K562 (cell line): ENCODE measurements around the gene HOXB7. TPM values are rescaled to one million over a fixed set of nuclear protein-coding genes. Genes with fewer than 3 reads are reported as not detected.
A peak's percentile ranks its signal among the peaks of the same experiment; 100 is the strongest.

Experiments
- ATAC-seq: fragments of 200-7000 bp; cut with Tn5 transposase; 3 replicates; pipeline ENCODE4 v1.9.1; 2020; ENCODE audit warnings: moderate library complexity
- BruUV-seq: library from RNA; stranded (reverse); fragments of 400-500 nt; replicated peaks from 2 replicates; lab custom pipeline; 2021; lab: Mats Ljungman, UMichigan
- CTCF ChIA-PET: fragments of 300-600 bp; formaldehyde crosslinking; extraction: SDS; loops from one replicate; lab custom pipeline; 2021; ENCODE audit warnings: low intra/inter-chr PET ratio; lab: Yijun Ruan, JAX
- POLR2A ChIA-PET: fragments of 300-600, 350-650 bp; sonication (Branson Sonifier 250); formaldehyde crosslinking; extraction: SDS; loops from one replicate; lab custom pipeline; 2021; ENCODE audit warnings: antibody characterized with exemption, inconsistent platforms; lab: Yijun Ruan, JAX
- DNase-seq, 4 experiments: peaks; one replicate each; pipeline versions ENCODE4 v3.0.0 to v3.0.0-alpha.2; 2011 to 2018; ENCODE audit warnings: low spot score in 3 of 4, mixed read lengths in 3 of 4; ENCODE audit errors: extremely low read depth in 1 of 4
- FAIRE-seq: peaks from 2 replicates; lab custom pipeline; 2011; peaks lifted over from hg19 to GRCh38; lab: Jason Lieb, UNC
- H2AFZ ChIP-seq: 2 replicates; pipeline ENCODE4 v1.6.0; 2011; ENCODE audit warnings: low read depth, low read length, control low read depth, inconsistent platforms
- H3K27ac ChIP-seq: fragments of 200-600 bp; 3 replicates; pipeline ENCODE4 v1.8.0; 2011; ENCODE audit warnings: low read depth, mild to moderate bottlenecking, control low read depth, inconsistent platforms, low read length, moderate library complexity, mixed read lengths; ENCODE audit errors: extremely low read depth
- H3K27me3 ChIP-seq, 2 experiments: fragments of 300-600 bp in 1 of 2; 2 replicates in 1 of 2; 3 replicates in 1 of 2; pipeline versions ENCODE4 v1.6.0 to v1.8.0; 2011; ENCODE audit warnings: inconsistent platforms in 2 of 2, low read length in 2 of 2, mild to moderate bottlenecking in 1 of 2, mixed read lengths in 1 of 2, moderate library complexity in 1 of 2; ENCODE audit not compliant: control insufficient read depth in 2 of 2, insufficient read depth in 2 of 2
- H3K36me3 ChIP-seq: fragments of 300-600 bp; 3 replicates; pipeline ENCODE4 v1.8.0; 2011; ENCODE audit warnings: mild to moderate bottlenecking, low read length, inconsistent platforms; ENCODE audit not compliant: control insufficient read depth, insufficient read depth
- H3K4me1 ChIP-seq, 2 experiments: fragments of 200-600 bp in 1 of 2; replicated peaks in 1 of 2; 2 replicates in 1 of 2; 3 replicates in 1 of 2; pipeline versions ENCODE4 v1.5.1 to v1.8.0; 2011; ENCODE audit warnings: inconsistent platforms in 2 of 2, low read length in 2 of 2, mild to moderate bottlenecking in 1 of 2, mixed read lengths in 1 of 2, moderate library complexity in 1 of 2; ENCODE audit not compliant: control insufficient read depth in 2 of 2, insufficient read depth in 2 of 2
- H3K4me2 ChIP-seq: 2 replicates; pipeline ENCODE4 v1.6.1; 2011; ENCODE audit warnings: low read length, control low read depth, inconsistent platforms, mixed read lengths; ENCODE audit not compliant: insufficient read depth
- H3K4me3 ChIP-seq: fragments of 200-600 bp; sonication (generic), shearing (Covaris generic); 2 replicates; pipeline ENCODE4 v1.5.1; 2016; ENCODE audit warnings: control low read depth, inconsistent platforms
- H3K79me2 ChIP-seq: fragments of 200-600 bp; 3 replicates; pipeline ENCODE4 v1.8.0; 2011; ENCODE audit warnings: low read length, inconsistent platforms; ENCODE audit not compliant: control insufficient read depth, insufficient read depth
- H3K9ac ChIP-seq, 2 experiments: 2 replicates each; pipeline versions ENCODE4 v1.6.0 to v1.6.1; 2011; ENCODE audit warnings: low read depth in 2 of 2, low read length in 2 of 2, control low read depth in 1 of 2, inconsistent platforms in 1 of 2, mild to moderate bottlenecking in 1 of 2, mixed read lengths in 1 of 2; ENCODE audit not compliant: insufficient read depth in 1 of 2
- H3K9me1 ChIP-seq: one replicate; pipeline ENCODE4 v1.6.0; 2011; ENCODE audit warnings: inconsistent platforms, mild to moderate bottlenecking, low read length, moderate library complexity; ENCODE audit not compliant: control insufficient read depth, insufficient read depth
- H3K9me3 ChIP-seq: replicated peaks from 2 replicates; pipeline ENCODE4 v1.5.1; 2011; ENCODE audit warnings: low read depth, low read length, inconsistent platforms; ENCODE audit not compliant: control insufficient read depth, insufficient read depth
- H4K20me1 ChIP-seq: replicated peaks from 2 replicates; pipeline ENCODE4 v1.6.1; 2011; ENCODE audit warnings: low read length, inconsistent platforms, mixed read lengths; ENCODE audit not compliant: control insufficient read depth, insufficient read depth
- in situ Hi-C: fragments of 300-500 bp; cut with MboI; formaldehyde crosslinking; loops from 4 replicates; pipeline ENCODE4 v1.15.0; 2018; ENCODE audit warnings: inconsistent platforms, mixed read lengths
- intact Hi-C: fragments of 100-400 bp; cut with micrococcal nuclease; formaldehyde crosslinking; loops from 2 replicates; pipeline ENCODE4 v1.14.2; 2022
- polyA plus RNA-seq, 8 experiments: library from polyadenylated mRNA; depleted of rRNA in 4 of 8; stranded (reverse) in 5 of 8; unstranded in 3 of 8; fragments of >200 nt; fragmentation: Nextera tagmentation in 2 of 8; fragmentation: Illumina TruSeq in 1 of 8; extraction: Ambion mirVana in 2 of 8; extraction: Trizol in 1 of 8; gene quantifications; 2 replicates each; pipeline versions ENCODE4 v1.2.1 to v1.2.3, GENCODE V29; 2011 to 2014; ENCODE audit warnings: inconsistent platforms in 1 of 8, missing spikeins in 1 of 8
- total RNA-seq, 7 experiments: library from RNA; depleted of rRNA in 6 of 7; stranded (reverse); fragments of >200 nt in 6 of 7; fragmentation: Illumina TruSeq in 2 of 7; extraction: Trizol in 2 of 7; gene quantifications; 2 replicates each; pipeline versions ENCODE4 v1.2.1 to v1.2.3, GENCODE V29; 2011 to 2021; ENCODE audit warnings: low replicate concordance in 1 of 7
- TF ChIP-seq, protein P1 (sequence below): sonication (generic); formaldehyde crosslinking; IDR thresholded peaks from 2 replicates; pipeline ENCODE4 v1.8.1; 2023; ENCODE audit warnings: mild to moderate bottlenecking, missing genetic modification reagents

HOXB7 gene
- total and polyA plus RNA-seq, 9 of the 15 experiments (the other 6 are each of a cell fraction or from before 2014, with no cell fraction given): 5.5 to 16.7 (median 8.3) TPM

DNA sequence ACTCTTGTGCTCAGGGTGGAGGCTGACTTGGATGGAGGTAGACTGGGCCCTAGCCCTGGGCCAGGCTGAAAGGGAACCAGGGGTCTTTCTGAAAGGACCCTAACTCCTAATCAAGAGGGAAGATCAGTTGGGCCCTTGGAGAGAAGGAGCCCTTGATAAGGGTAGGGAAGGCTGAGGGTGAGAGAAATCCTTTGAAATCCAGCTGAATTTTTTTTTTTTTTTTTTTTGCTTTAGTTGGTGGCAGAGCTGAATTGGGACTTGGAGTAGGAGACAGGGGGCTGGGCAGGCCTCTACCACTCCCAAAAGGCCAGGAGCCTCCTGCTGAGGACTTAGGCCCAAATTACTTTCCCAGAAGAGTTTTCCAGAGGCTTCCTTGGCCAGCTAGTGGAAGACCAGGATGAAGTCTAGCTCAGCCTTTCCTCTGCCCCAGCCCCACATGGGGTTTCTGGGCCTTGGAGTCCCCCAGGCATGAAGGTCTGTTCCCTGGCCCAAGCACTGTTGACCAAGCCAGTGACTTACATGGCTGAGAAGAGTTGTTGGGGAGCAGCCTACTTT, 20.1 kb downstream of the HOXB7 start:
- TF ChIP-seq, protein P1, sequence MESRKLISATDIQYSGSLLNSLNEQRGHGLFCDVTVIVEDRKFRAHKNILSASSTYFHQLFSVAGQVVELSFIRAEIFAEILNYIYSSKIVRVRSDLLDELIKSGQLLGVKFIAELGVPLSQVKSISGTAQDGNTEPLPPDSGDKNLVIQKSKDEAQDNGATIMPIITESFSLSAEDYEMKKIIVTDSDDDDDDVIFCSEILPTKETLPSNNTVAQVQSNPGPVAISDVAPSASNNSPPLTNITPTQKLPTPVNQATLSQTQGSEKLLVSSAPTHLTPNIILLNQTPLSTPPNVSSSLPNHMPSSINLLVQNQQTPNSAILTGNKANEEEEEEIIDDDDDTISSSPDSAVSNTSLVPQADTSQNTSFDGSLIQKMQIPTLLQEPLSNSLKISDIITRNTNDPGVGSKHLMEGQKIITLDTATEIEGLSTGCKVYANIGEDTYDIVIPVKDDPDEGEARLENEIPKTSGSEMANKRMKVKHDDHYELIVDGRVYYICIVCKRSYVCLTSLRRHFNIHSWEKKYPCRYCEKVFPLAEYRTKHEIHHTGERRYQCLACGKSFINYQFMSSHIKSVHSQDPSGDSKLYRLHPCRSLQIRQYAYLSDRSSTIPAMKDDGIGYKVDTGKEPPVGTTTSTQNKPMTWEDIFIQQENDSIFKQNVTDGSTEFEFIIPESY (CRISPR knock-in tag): no peak
- POLR2A ChIA-PET: interaction anchor here (0.8 to 1.1 kb wide), 3 partner anchors 10 to 255 kb away, joined by 3 to 4 read pairs (median 3); partner anchors contain the start of gene HOXB9
- no peaks in the 10 kb centered on the region for H3K27me3 ChIP-seq
- peaks cover 9 to 33% of the 10 kb centered on the region in 2 experiments; a peak in 4 of 5 replicates for H3K4me1 ChIP-seq
- intact Hi-C loops (no loop called here), in situ Hi-C loops (loop anchor here (5.0 kb wide), 1 partner anchor 253 kb away; no protein-coding TSS in a partner anchor)
- ATAC-seq (no peak), FAIRE-seq (no peak), DNase-seq (no peak)
- H2AFZ ChIP-seq: no peak overlapping the region
- H3K4me3 ChIP-seq: no peak overlapping the region
- H3K9me1 ChIP-seq: no peaks in the 10 kb centered on the region
- H3K4me2 ChIP-seq: no peak overlapping the region
- CTCF ChIA-PET: interaction anchor here (0.9 kb wide), 1 partner anchor 255 kb away, joined by 3 read pairs; no protein-coding TSS in a partner anchor
- no peaks in the 10 kb centered on the region for H4K20me1 ChIP-seq
- no peak overlapping the region for H3K27ac ChIP-seq
- peak overlapping the region in 1 of 2 experiments; percentile 27; a peak in 1 of 4 replicates for H3K9ac ChIP-seq
- no TSS peak for BruUV-seq
- no peaks in the 10 kb centered on the region; the same call in 2 of the 3 replicates for H3K36me3 ChIP-seq
- H3K9me3 ChIP-seq: no peaks in the 10 kb centered on the region
- no peaks in the 10 kb centered on the region for H3K79me2 ChIP-seq
